Keratinocyte (primary cell): ENCODE results near the gene ROBO4. TPM values are rescaled to one million over a fixed set of nuclear protein-coding genes. Genes with fewer than 3 reads are reported as not detected.

Source experiments
- DNase-seq: peaks from one replicate; pipeline ENCODE4 v3.0.0-alpha.2; 2011; ENCODE audit warnings: low read depth, missing footprints, low spot score
- FAIRE-seq: peaks from 2 replicates; lab custom pipeline; 2011; peaks lifted over from hg19 to GRCh38; lab: Jason Lieb, UNC
- H2AFZ ChIP-seq: 2 replicates; pipeline ENCODE4 v1.6.0; 2012; ENCODE audit warnings: low read length, control low read depth, inconsistent platforms; ENCODE audit not compliant: control insufficient read depth
- H3K27ac ChIP-seq: 2 replicates; pipeline ENCODE4 v1.5.1; 2011; ENCODE audit warnings: low read length; ENCODE audit not compliant: control insufficient read depth, insufficient read depth
- H3K27me3 ChIP-seq: 3 replicates; pipeline ENCODE4 v1.6.0; 2011; ENCODE audit warnings: low read length; ENCODE audit not compliant: control insufficient read depth, insufficient read depth; ENCODE audit errors: extremely low read depth
- H3K36me3 ChIP-seq, 2 experiments: 2 replicates in 1 of 2; 3 replicates in 1 of 2; pipeline ENCODE4 v1.5.1; 2011; ENCODE audit warnings: low read length in 2 of 2, mild to moderate bottlenecking in 1 of 2; ENCODE audit not compliant: control insufficient read depth in 2 of 2, insufficient read depth in 2 of 2; ENCODE audit errors: extremely low read depth in 1 of 2
- H3K4me1 ChIP-seq: 3 replicates; pipeline ENCODE4 v1.5.1; 2011; ENCODE audit warnings: low read length; ENCODE audit not compliant: control insufficient read depth, insufficient read depth; ENCODE audit errors: extremely low read depth
- H3K4me2 ChIP-seq: 3 replicates; pipeline ENCODE4 v1.6.0; 2011; ENCODE audit warnings: low read depth, low read length; ENCODE audit not compliant: control insufficient read depth, insufficient read depth; ENCODE audit errors: extremely low read depth
- H3K4me3 ChIP-seq, 3 experiments: fragments of 200-600 bp in 1 of 3; sonication (generic) in 1 of 3; 2 replicates in 2 of 3; 3 replicates in 1 of 3; pipeline ENCODE4 v1.5.1; 2011 to 2016; ENCODE audit warnings: low read length in 3 of 3, mild to moderate bottlenecking in 3 of 3, control low read depth in 2 of 3, inconsistent platforms in 1 of 3, low read depth in 1 of 3, mixed read lengths in 1 of 3, mixed run types in 1 of 3, moderate library complexity in 1 of 3; ENCODE audit not compliant: control insufficient read depth in 2 of 3, insufficient read depth in 2 of 3; ENCODE audit errors: extremely low read depth in 1 of 3
- H3K79me2 ChIP-seq: 2 replicates; pipeline ENCODE4 v1.6.0; 2012; ENCODE audit warnings: low read length; ENCODE audit not compliant: control insufficient read depth, insufficient read depth
- H3K9ac ChIP-seq: 3 replicates; pipeline ENCODE4 v1.6.0; 2011; ENCODE audit warnings: low read length; ENCODE audit not compliant: control insufficient read depth, insufficient read depth; ENCODE audit errors: extremely low read depth
- H3K9me1 ChIP-seq: 3 replicates; pipeline ENCODE4 v1.6.0; 2011; ENCODE audit warnings: low read length; ENCODE audit not compliant: control insufficient read depth, insufficient read depth; ENCODE audit errors: extremely low read depth
- H3K9me3 ChIP-seq: 2 replicates; pipeline ENCODE4 v1.5.1; 2012; ENCODE audit warnings: low read depth, low read length; ENCODE audit not compliant: control insufficient read depth
- H4K20me1 ChIP-seq: 3 replicates; pipeline ENCODE4 v1.6.0; 2011; ENCODE audit warnings: low read length; ENCODE audit not compliant: control insufficient read depth, insufficient read depth; ENCODE audit errors: extremely low read depth
- EZH2 ChIP-seq: IDR thresholded peaks from one replicate; pipeline ENCODE4 v1.6.1; 2012; ENCODE audit warnings: inconsistent platforms, mild to moderate bottlenecking, low read length, moderate library complexity
- dilution Hi-C: fragments of 300-500 bp; cut with MboI; formaldehyde crosslinking; loops from one replicate; pipeline ENCODE4 v1.7.0; 2020; ENCODE audit warnings: low sequenced_read_pairs; ENCODE audit not compliant: extremely low pct_ligation_motif_present
- polyA plus RNA-seq, 5 experiments: library from polyadenylated mRNA; depleted of rRNA in 3 of 5; stranded (reverse) in 3 of 5; stranded (forward) in 1 of 5; unstranded in 1 of 5; fragments of >200 nt; gene quantifications; 1 replicate in 1 of 5; 2 replicates in 3 of 5; 3 replicates in 1 of 5; pipeline versions ENCODE4 v1.2.1 to v1.2.3, GENCODE V29; 2011 to 2012; ENCODE audit warnings: missing spikeins in 2 of 5, low read depth in 1 of 5, low replicate concordance in 1 of 5
- TF ChIP-seq, protein P1 (sequence below), 3 experiments: IDR thresholded peaks in 1 of 3; conservative IDR thresholded peaks in 1 of 3; optimal IDR thresholded peaks in 1 of 3; 2 replicates in 2 of 3; 3 replicates in 1 of 3; pipeline versions ENCODE3 to v1.5.1; 2011; ENCODE audit warnings: low read length in 3 of 3, mild to moderate bottlenecking in 3 of 3, moderate library complexity in 2 of 3, control low read depth in 1 of 3, inconsistent platforms in 1 of 3; ENCODE audit not compliant: insufficient read depth in 2 of 3; ENCODE audit errors: extremely low read depth in 1 of 3

ROBO4 gene
- polyA plus RNA-seq, 1 donor (not counting 4 experiments of a cell fraction or from before 2014, with no cell fraction given): 0.94 TPM

DNA sequence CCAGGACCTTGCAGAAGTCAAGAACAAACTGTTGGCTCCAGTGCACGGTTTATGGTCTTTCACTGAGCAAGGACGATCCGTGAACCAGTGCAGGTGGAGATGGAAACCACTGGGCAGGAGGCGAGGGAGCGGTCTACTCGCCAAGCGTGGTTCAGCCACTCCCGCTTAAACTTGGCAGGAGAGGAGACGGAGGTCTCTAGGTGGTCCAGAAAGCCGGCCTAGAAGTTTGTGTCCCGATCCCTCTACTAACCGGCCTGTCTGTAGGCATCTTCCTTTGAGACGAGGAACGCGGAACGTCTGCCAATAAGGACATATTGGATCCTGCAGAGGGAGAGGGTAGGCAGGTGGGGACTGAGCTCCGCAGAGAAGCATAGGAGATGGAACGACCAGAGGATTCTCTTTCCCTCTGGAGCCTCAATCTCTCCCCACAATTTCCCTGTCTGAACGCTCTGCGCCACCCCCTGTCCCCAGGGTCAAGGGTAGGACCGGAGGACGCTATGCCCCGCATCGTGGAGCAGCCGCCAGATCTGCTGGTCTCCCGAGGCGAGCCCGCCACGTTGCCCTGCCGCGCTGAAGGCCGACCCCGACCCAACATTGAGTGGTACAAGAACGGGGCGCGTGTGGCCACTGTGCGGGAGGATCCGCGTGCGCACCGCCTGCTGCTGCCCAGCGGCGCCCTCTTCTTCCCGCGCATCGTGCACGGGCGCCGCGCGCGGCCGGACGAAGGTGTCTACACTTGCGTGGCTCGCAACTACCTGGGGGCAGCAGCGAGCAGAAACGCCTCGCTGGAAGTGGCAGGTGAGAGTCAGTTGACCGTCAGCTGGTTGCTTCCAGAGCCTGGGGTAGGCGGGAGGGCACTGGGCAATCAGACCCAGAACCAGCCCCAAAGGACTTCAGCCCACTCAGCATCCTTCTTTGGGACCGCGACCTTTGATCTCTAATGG lies 29.1 kb downstream of the ROBO4 start:
- Histone ChIP-seq H4K20me1 (no peaks in the 10 kb centered on the region), H3K4me3 (no peak overlapping the region), H3K9ac (no peak overlapping the region), H3K27ac (no peak overlapping the region), H3K9me3 (no peaks in the 10 kb centered on the region), H3K79me2 (no peaks in the 10 kb centered on the region), H3K4me2 (no peak overlapping the region), H3K4me1 (peaks cover 3% of the 10 kb centered on the region), H3K36me3 (no peaks in the 10 kb centered on the region), H3K9me1 (no peaks in the 10 kb centered on the region), H3K27me3 (peaks cover 96% of the 10 kb centered on the region), H2AFZ (no peak overlapping the region)
- FAIRE-seq (no peak), DNase-seq (no peak)
- dilution Hi-C loops: no loop called here
- peak; percentile 91 for TF ChIP-seq EZH2
- TF ChIP-seq, protein P1, sequence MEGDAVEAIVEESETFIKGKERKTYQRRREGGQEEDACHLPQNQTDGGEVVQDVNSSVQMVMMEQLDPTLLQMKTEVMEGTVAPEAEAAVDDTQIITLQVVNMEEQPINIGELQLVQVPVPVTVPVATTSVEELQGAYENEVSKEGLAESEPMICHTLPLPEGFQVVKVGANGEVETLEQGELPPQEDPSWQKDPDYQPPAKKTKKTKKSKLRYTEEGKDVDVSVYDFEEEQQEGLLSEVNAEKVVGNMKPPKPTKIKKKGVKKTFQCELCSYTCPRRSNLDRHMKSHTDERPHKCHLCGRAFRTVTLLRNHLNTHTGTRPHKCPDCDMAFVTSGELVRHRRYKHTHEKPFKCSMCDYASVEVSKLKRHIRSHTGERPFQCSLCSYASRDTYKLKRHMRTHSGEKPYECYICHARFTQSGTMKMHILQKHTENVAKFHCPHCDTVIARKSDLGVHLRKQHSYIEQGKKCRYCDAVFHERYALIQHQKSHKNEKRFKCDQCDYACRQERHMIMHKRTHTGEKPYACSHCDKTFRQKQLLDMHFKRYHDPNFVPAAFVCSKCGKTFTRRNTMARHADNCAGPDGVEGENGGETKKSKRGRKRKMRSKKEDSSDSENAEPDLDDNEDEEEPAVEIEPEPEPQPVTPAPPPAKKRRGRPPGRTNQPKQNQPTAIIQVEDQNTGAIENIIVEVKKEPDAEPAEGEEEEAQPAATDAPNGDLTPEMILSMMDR (optimal IDR thresholded peaks at IDR 0.05 in 1 of 3, IDR thresholded peaks at IDR 0.05 in 1 of 3, conservative IDR thresholded peaks at IDR 0.05 in 1 of 3; ENCODE audit: extremely low read depth in 1 of 3, insufficient read depth in 2 of 3, low read length in 3 of 3): peak in 1 of 3 experiments; percentile 37

GRCh38 chr11:124867700-124868099 lies 30.0 kb downstream of the ROBO4 start:
- Histone ChIP-seq H3K9ac (no peak overlapping the region), H3K4me3 (no peak overlapping the region), H3K36me3 (no peaks in the 10 kb centered on the region), H4K20me1 (no peaks in the 10 kb centered on the region), H3K79me2 (no peaks in the 10 kb centered on the region), H3K27me3 (peaks cover 99% of the 10 kb centered on the region), H3K9me3 (no peaks in the 10 kb centered on the region), H2AFZ (no peak overlapping the region), H3K4me2 (no peak overlapping the region), H3K27ac (no peak overlapping the region), H3K4me1 (peaks cover 3% of the 10 kb centered on the region), H3K9me1 (no peaks in the 10 kb centered on the region)
- TF ChIP-seq EZH2: no peak
- TF ChIP-seq, protein P1 (optimal IDR thresholded peaks at IDR 0.05 in 1 of 3, IDR thresholded peaks at IDR 0.05 in 1 of 3, conservative IDR thresholded peaks at IDR 0.05 in 1 of 3; ENCODE audit: extremely low read depth in 1 of 3, insufficient read depth in 2 of 3, low read length in 3 of 3): peak; percentile 27 to 62 (median 48)
- no peak for DNase-seq
- dilution Hi-C loops: no loop called here
- FAIRE-seq: no peak
